Lower lobe of right lung (tissue), 2 donors: ENCODE data around the gene PRDM11. TPM values are rescaled to one million over a fixed set of nuclear protein-coding genes. Genes with fewer than 3 reads are reported as not detected.

ENCODE experiments used
- ATAC-seq, 2 donors: fragments of 200-7000 bp; cut with Tn5 transposase; one replicate each; pipeline ENCODE4 v1.9.1; 2020 to 2022; ENCODE audit warnings: mild to moderate bottlenecking in 2 of 2, moderate library complexity in 2 of 2
- DNase-seq: peaks from one replicate; pipeline ENCODE4 v3.0.0-alpha.2; 2020
- H3K27ac ChIP-seq: fragments of 200-600 bp; one replicate; pipeline ENCODE4 v1.8.0; 2022
- H3K27me3 ChIP-seq: fragments of 200-600 bp; one replicate; pipeline ENCODE4 v1.8.0; 2022; ENCODE audit warnings: low read depth
- H3K36me3 ChIP-seq: fragments of 200-600 bp; one replicate; pipeline ENCODE4 v1.8.0; 2022; ENCODE audit warnings: mild to moderate bottlenecking
- H3K4me1 ChIP-seq: fragments of 200-600 bp; one replicate; pipeline ENCODE4 v1.8.0; 2022
- H3K4me3 ChIP-seq: fragments of 200-600 bp; one replicate; pipeline ENCODE4 v1.8.0; 2022; ENCODE audit warnings: mild to moderate bottlenecking
- H3K9me3 ChIP-seq: fragments of 200-600 bp; one replicate; pipeline ENCODE4 v1.8.0; 2022
- intact Hi-C: fragments of 100-400 bp; cut with DNase I; formaldehyde crosslinking; loops from one replicate; pipeline ENCODE4 v1.11.0; 2022
- total RNA-seq: library from RNA; stranded (reverse); fragmentation: NEBNext Ultra II Directional; extraction: Animal tissue kit (Norgen Biotek cat#: 25700); gene quantifications from one replicate; pipeline ENCODE4 v1.2.1, GENCODE V29; 2021
- TF ChIP-seq, protein P1 (sequence below): fragments of 200-600 bp; IDR thresholded peaks from one replicate; pipeline ENCODE4 v1.8.0; 2022; ENCODE audit warnings: antibody characterized with exemption, mild to moderate bottlenecking
- donor health status: DM: no; HTN: yes; CAD: no; lungs with severe emphysema.

The PRDM11 gene
- total RNA-seq, 1 donor from 2014 or later: 15.1 TPM

GRCh38 chr11:45170484-45170883 lies 24.0 kb downstream of the PRDM11 start:
- no peak for DNase-seq
- peaks cover 15% of the 10 kb centered on the region for H3K4me1 ChIP-seq
- H3K9me3 ChIP-seq: no peaks in the 10 kb centered on the region

GRCh38 chr11:45171550-45171949 lies 25.1 kb downstream of the PRDM11 start:
- TF ChIP-seq, protein P1, sequence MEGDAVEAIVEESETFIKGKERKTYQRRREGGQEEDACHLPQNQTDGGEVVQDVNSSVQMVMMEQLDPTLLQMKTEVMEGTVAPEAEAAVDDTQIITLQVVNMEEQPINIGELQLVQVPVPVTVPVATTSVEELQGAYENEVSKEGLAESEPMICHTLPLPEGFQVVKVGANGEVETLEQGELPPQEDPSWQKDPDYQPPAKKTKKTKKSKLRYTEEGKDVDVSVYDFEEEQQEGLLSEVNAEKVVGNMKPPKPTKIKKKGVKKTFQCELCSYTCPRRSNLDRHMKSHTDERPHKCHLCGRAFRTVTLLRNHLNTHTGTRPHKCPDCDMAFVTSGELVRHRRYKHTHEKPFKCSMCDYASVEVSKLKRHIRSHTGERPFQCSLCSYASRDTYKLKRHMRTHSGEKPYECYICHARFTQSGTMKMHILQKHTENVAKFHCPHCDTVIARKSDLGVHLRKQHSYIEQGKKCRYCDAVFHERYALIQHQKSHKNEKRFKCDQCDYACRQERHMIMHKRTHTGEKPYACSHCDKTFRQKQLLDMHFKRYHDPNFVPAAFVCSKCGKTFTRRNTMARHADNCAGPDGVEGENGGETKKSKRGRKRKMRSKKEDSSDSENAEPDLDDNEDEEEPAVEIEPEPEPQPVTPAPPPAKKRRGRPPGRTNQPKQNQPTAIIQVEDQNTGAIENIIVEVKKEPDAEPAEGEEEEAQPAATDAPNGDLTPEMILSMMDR: no peak
- no peak for ATAC-seq
- intact Hi-C loops: no loop called here

More at GRCh38 chr11:45170484-45170883, 24.0 kb downstream of the PRDM11 start:
- ATAC-seq: peak; percentile 64 to 82
- H3K36me3 ChIP-seq: no peaks in the 10 kb centered on the region
- no peak overlapping the region for H3K27ac ChIP-seq
- no peaks in the 10 kb centered on the region for H3K27me3 ChIP-seq
- no peak overlapping the region for H3K4me3 ChIP-seq
- intact Hi-C loops: no loop called here
- TF ChIP-seq, protein P1: no peak

GRCh38 chr11:45173064-45173463 lies 26.6 kb downstream of the PRDM11 start:
- H3K36me3 ChIP-seq: no peaks in the 10 kb centered on the region
- ATAC-seq: no peak
- H3K9me3 ChIP-seq: no peaks in the 10 kb centered on the region
- intact Hi-C loops: no loop called here
- no peak for DNase-seq
- TF ChIP-seq, protein P1: no peak
- no peaks in the 10 kb centered on the region for H3K27me3 ChIP-seq
- H3K4me3 ChIP-seq: no peak overlapping the region
- H3K27ac ChIP-seq: no peak overlapping the region
- H3K4me1 ChIP-seq: peaks cover 15% of the 10 kb centered on the region

More at GRCh38 chr11:45171550-45171949, 25.1 kb downstream of the PRDM11 start:
- no peak overlapping the region for H3K4me3 ChIP-seq
- DNase-seq: no peak
- H3K27me3 ChIP-seq: no peaks in the 10 kb centered on the region
- no peak overlapping the region for H3K27ac ChIP-seq
- H3K36me3 ChIP-seq: no peaks in the 10 kb centered on the region
- peaks cover 15% of the 10 kb centered on the region for H3K4me1 ChIP-seq
- no peaks in the 10 kb centered on the region for H3K9me3 ChIP-seq

DNA sequence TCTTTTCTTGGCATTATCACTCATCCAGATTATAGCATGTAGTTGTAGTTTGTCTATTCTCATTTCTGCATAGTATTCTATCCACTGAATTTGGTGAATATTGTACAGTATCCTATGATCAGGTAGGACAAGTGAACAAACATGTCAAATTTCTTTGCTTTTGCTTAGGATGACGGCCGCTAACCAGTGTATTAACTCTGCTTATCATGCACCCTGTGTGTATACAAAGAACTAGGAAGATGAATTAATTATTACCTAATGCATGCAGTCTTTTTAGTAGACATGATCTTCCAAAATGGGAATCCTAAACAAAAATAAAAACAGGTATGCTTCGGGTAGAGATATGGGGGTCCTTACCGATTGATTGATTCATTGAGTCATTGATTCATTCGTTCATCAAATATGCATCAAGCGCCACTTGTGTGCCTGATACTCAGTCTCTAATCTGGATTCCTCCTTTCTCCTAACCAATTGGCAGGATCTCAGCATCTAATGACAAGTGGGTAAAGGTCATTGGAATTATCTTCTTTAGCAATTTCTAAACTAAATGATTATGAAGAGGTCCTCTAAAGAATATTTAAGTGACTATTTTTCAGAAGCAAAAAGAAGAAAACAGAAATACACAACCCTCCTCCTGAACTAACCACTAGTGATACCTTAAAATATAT lies 27.9 kb downstream of the PRDM11 start:
- H3K27ac ChIP-seq: no peak overlapping the region
- no peak overlapping the region for H3K4me3 ChIP-seq
- no peaks in the 10 kb centered on the region for H3K36me3 ChIP-seq
- no peaks in the 10 kb centered on the region for H3K27me3 ChIP-seq
- peaks cover 7% of the 10 kb centered on the region for H3K4me1 ChIP-seq
- no peaks in the 10 kb centered on the region for H3K9me3 ChIP-seq
- no peak for ATAC-seq
- intact Hi-C loops: no loop called here
- TF ChIP-seq, protein P1: no peak
- DNase-seq: no peak

- Histone ChIP-seq H3K4me3 (no peak overlapping the region), H3K27ac (no peak overlapping the region), H3K4me1 (peaks cover 6% of the 10 kb centered on the region), H3K27me3 (no peaks in the 10 kb centered on the region), H3K36me3 (no peaks in the 10 kb centered on the region), H3K9me3 (no peaks in the 10 kb centered on the region)
- intact Hi-C loops: no loop called here
- no peak for ATAC-seq
- no peak for DNase-seq
- TF ChIP-seq, protein P1: no peak
Measured at GRCh38 chr11:45174963-45175362, 28.5 kb downstream of the PRDM11 start.
